Trophoblast cell (in vitro differentiated cells and primary cell): ENCODE data around the gene MSANTD1.

Source experiments
- DNase-seq, 2 donors: peaks; one replicate each; pipeline ENCODE4 v3.0.0-alpha.2; 2016
- H2AFZ ChIP-seq: 2 replicates; pipeline ENCODE4 v1.6.1; 2013; ENCODE audit warnings: low read length, moderate library complexity, mild to moderate bottlenecking; ENCODE audit not compliant: insufficient read depth, poor library complexity
- H2AK5ac ChIP-seq: 2 replicates; pipeline ENCODE4 v1.6.1; 2013; ENCODE audit warnings: mild to moderate bottlenecking, low read length
- H2BK120ac ChIP-seq: 2 replicates; pipeline ENCODE4 v1.6.1; 2013; ENCODE audit warnings: low read length, mild to moderate bottlenecking, moderate library complexity; ENCODE audit not compliant: insufficient read depth, poor library complexity
- H2BK12ac ChIP-seq: 2 replicates; pipeline ENCODE4 v1.6.1; 2013; ENCODE audit warnings: mild to moderate bottlenecking, low read length, moderate library complexity
- H2BK5ac ChIP-seq: 2 replicates; pipeline ENCODE4 v1.6.1; 2013; ENCODE audit warnings: low read length, low read depth, moderate library complexity, mild to moderate bottlenecking; ENCODE audit not compliant: poor library complexity
- H3K14ac ChIP-seq: 2 replicates; pipeline ENCODE4 v1.6.1; 2013; ENCODE audit warnings: mild to moderate bottlenecking, low read length
- H3K18ac ChIP-seq: 2 replicates; pipeline ENCODE4 v1.6.1; 2013; ENCODE audit warnings: mild to moderate bottlenecking, low read length
- H3K23ac ChIP-seq: 2 replicates; pipeline ENCODE4 v1.6.1; 2013; ENCODE audit warnings: low read length
- H3K27ac ChIP-seq: 2 replicates; pipeline ENCODE4 v1.5.1; 2013; ENCODE audit warnings: low read depth, mild to moderate bottlenecking, inconsistent platforms, low read length, moderate library complexity
- H3K27me3 ChIP-seq: 2 replicates; pipeline ENCODE4 v1.6.1; 2013; ENCODE audit warnings: inconsistent platforms, mild to moderate bottlenecking, low read length, moderate library complexity; ENCODE audit not compliant: insufficient read depth
- H3K36me3 ChIP-seq, 2 experiments: 1 replicate in 1 of 2; 2 replicates in 1 of 2; pipeline ENCODE4 v1.6.1; 2013; ENCODE audit warnings: low read length in 2 of 2, mild to moderate bottlenecking in 2 of 2, moderate library complexity in 1 of 2; ENCODE audit not compliant: insufficient read depth in 2 of 2, control insufficient read depth in 1 of 2
- H3K4ac ChIP-seq: 2 replicates; pipeline ENCODE4 v1.6.1; 2013; ENCODE audit warnings: low read depth, mild to moderate bottlenecking, low read length, moderate library complexity
- H3K4me1 ChIP-seq, 2 experiments: 1 replicate in 1 of 2; 2 replicates in 1 of 2; pipeline ENCODE4 v1.6.1; 2013; ENCODE audit warnings: low read length in 2 of 2, mild to moderate bottlenecking in 2 of 2, moderate library complexity in 1 of 2; ENCODE audit not compliant: insufficient read depth in 2 of 2, control insufficient read depth in 1 of 2
- H3K4me2 ChIP-seq: 2 replicates; pipeline ENCODE4 v1.6.1; 2013; ENCODE audit warnings: inconsistent platforms, mild to moderate bottlenecking, low read length, moderate library complexity
- H3K4me3 ChIP-seq: 2 replicates; pipeline ENCODE4 v1.5.1; 2013; ENCODE audit warnings: mild to moderate bottlenecking, low read depth, low read length, inconsistent platforms
- H3K79me1 ChIP-seq: one replicate; pipeline ENCODE4 v1.6.1; 2013; ENCODE audit warnings: low read length
- H3K79me2 ChIP-seq: 2 replicates; pipeline ENCODE4 v1.6.1; 2013; ENCODE audit warnings: low read length, mild to moderate bottlenecking; ENCODE audit not compliant: control insufficient read depth, insufficient read depth, poor library complexity
- H3K9ac ChIP-seq: 2 replicates; pipeline ENCODE4 v1.6.1; 2013; ENCODE audit warnings: mild to moderate bottlenecking, low read length
- H3K9me3 ChIP-seq: 2 replicates; pipeline ENCODE4 v1.6.1; 2013; ENCODE audit warnings: low read depth, mild to moderate bottlenecking, control low read depth, inconsistent platforms, low read length; ENCODE audit not compliant: insufficient read depth
- H4K12ac ChIP-seq: 2 replicates; pipeline ENCODE4 v1.6.1; 2013; ENCODE audit warnings: low read depth, mild to moderate bottlenecking, low read length, moderate library complexity
- H4K8ac ChIP-seq: 2 replicates; pipeline ENCODE4 v1.6.1; 2013; ENCODE audit warnings: low read depth, mild to moderate bottlenecking, low read length, moderate library complexity
- H4K91ac ChIP-seq: one replicate; pipeline ENCODE4 v1.6.1; 2013; ENCODE audit warnings: low read depth, mild to moderate bottlenecking, low read length, moderate library complexity
- WGBS: extraction: QIAGEN DNeasy Blood & Tissue Kit; methylation state at CpG from one replicate; pipeline ENCODE4 v1.1.7; 2013; ENCODE audit warnings: missing lambda C conversion rate; ENCODE audit not compliant: insufficient read length, insufficient coverage; ENCODE audit errors: extremely low coverage; 5-methylcytosine and 5-hydroxymethylcytosine counted together

MSANTD1 gene

GRCh38 chr4:3247399-3248177 lies 1.4 kb upstream of the MSANTD1 start:
- H3K9ac ChIP-seq = no peak overlapping the region
- H2AFZ ChIP-seq = no peak overlapping the region
- no peak overlapping the region for H3K4me3 ChIP-seq
- H2AK5ac ChIP-seq = no peak overlapping the region
- no peak overlapping the region for H3K4me2 ChIP-seq
- H4K12ac ChIP-seq = no peak overlapping the region
- H3K9me3 ChIP-seq = no peaks in the 10 kb centered on the region
- H3K18ac ChIP-seq = no peak overlapping the region
- DNase-seq = no peak
- no peak overlapping the region for H2BK5ac ChIP-seq
- H4K91ac ChIP-seq = no peak overlapping the region
- H3K27ac ChIP-seq = no peak overlapping the region
- H2BK120ac ChIP-seq = no peak overlapping the region
- H3K4ac ChIP-seq = no peak overlapping the region
- no peak overlapping the region for H2BK12ac ChIP-seq
- no CpG with 5 or more reads among the region's 21 CpGs for WGBS
- no peaks in the 10 kb centered on the region for H3K27me3 ChIP-seq
- no peaks in the 10 kb centered on the region for H3K79me1 ChIP-seq
- no peaks in the 10 kb centered on the region for H3K79me2 ChIP-seq
- H3K36me3 ChIP-seq = peaks cover 9 to 10% of the 10 kb centered on the region in 2 experiments
- no peaks in the 10 kb centered on the region for H3K4me1 ChIP-seq
- H4K8ac ChIP-seq = no peak overlapping the region
- no peak overlapping the region for H3K23ac ChIP-seq
- no peak overlapping the region for H3K14ac ChIP-seq

- Histone ChIP-seq H3K4ac (no peak overlapping the region), H3K14ac (no peak overlapping the region), H3K4me2 (no peak overlapping the region), H3K79me2 (no peaks in the 10 kb centered on the region), H4K91ac (no peak overlapping the region), H3K79me1 (no peaks in the 10 kb centered on the region), H2AK5ac (no peak overlapping the region), H2AFZ (no peak overlapping the region), H2BK5ac (no peak overlapping the region), H3K27me3 (no peaks in the 10 kb centered on the region), H2BK12ac (no peak overlapping the region), H3K36me3 (peaks cover 4 to 5% of the 10 kb centered on the region in 2 experiments), H4K12ac (no peak overlapping the region), H4K8ac (no peak overlapping the region), H3K27ac (no peak overlapping the region), H3K4me1 (no peaks in the 10 kb centered on the region), H2BK120ac (no peak overlapping the region), H3K18ac (no peak overlapping the region), H3K4me3 (no peak overlapping the region), H3K9ac (no peak overlapping the region), H3K23ac (no peak overlapping the region), H3K9me3 (no peaks in the 10 kb centered on the region)
- WGBS = no CpG with 5 or more reads among the region's 14 CpGs
- no peak for DNase-seq
Observed at GRCh38 chr4:3248178-3248480, 830 bp upstream of the MSANTD1 start.

- no peak overlapping the region for H3K23ac ChIP-seq
- WGBS = no CpG with 5 or more reads among the region's 20 CpGs
- H3K18ac ChIP-seq = no peak overlapping the region
- DNase-seq = no peak
- peaks cover 0 to 4% of the 10 kb centered on the region in 2 experiments for H3K36me3 ChIP-seq
- no peak overlapping the region for H3K4me3 ChIP-seq
- no peak overlapping the region for H3K27ac ChIP-seq
- no peak overlapping the region for H2BK12ac ChIP-seq
- no peak overlapping the region for H2BK5ac ChIP-seq
- no peaks in the 10 kb centered on the region for H3K4me1 ChIP-seq
- no peak overlapping the region for H3K4me2 ChIP-seq
- no peak overlapping the region for H2BK120ac ChIP-seq
- H3K9me3 ChIP-seq = no peaks in the 10 kb centered on the region
- H3K79me1 ChIP-seq = no peaks in the 10 kb centered on the region
- no peak overlapping the region for H4K91ac ChIP-seq
- H2AFZ ChIP-seq = no peak overlapping the region
- no peak overlapping the region for H3K14ac ChIP-seq
- no peak overlapping the region for H4K12ac ChIP-seq
- no peak overlapping the region for H3K9ac ChIP-seq
- no peaks in the 10 kb centered on the region for H3K27me3 ChIP-seq
- no peak overlapping the region for H4K8ac ChIP-seq
- no peak overlapping the region for H2AK5ac ChIP-seq
- H3K79me2 ChIP-seq = no peaks in the 10 kb centered on the region
- no peak overlapping the region for H3K4ac ChIP-seq
Observed at GRCh38 chr4:3249711-3250437, 915 bp downstream of the MSANTD1 start.

- Histone ChIP-seq H3K23ac (no peak overlapping the region), H2BK5ac (no peak overlapping the region), H3K79me2 (no peaks in the 10 kb centered on the region), H3K9ac (no peak overlapping the region), H4K12ac (no peak overlapping the region), H3K4me2 (no peak overlapping the region), H2BK120ac (no peak overlapping the region), H3K14ac (no peak overlapping the region), H2AFZ (no peak overlapping the region), H4K8ac (no peak overlapping the region), H3K36me3 (peaks cover 0 to 4% of the 10 kb centered on the region in 2 experiments), H3K27ac (no peak overlapping the region), H3K27me3 (no peaks in the 10 kb centered on the region), H3K79me1 (no peaks in the 10 kb centered on the region), H2BK12ac (no peak overlapping the region), H2AK5ac (no peak overlapping the region), H4K91ac (no peak overlapping the region), H3K4me1 (no peaks in the 10 kb centered on the region), H3K9me3 (no peaks in the 10 kb centered on the region), H3K4me3 (no peak overlapping the region), H3K4ac (no peak overlapping the region), H3K18ac (no peak overlapping the region)
- peak in 1 of 2 donors; percentile 3 for DNase-seq
- WGBS = no CpG with 5 or more reads among the region's 14 CpGs
Observed at GRCh38 chr4:3250438-3250955, 1.5 kb downstream of the MSANTD1 start.
